Measurements from ENCODE around the gene RGS7BP. TPM values are rescaled to one million over a fixed set of nuclear protein-coding genes. Genes with fewer than 3 reads are reported as not detected.

RGS7BP gene
- total and polyA plus RNA-seq, 4 donors: 0.04 to 3.3 (median 1.4) TPM

DNA sequence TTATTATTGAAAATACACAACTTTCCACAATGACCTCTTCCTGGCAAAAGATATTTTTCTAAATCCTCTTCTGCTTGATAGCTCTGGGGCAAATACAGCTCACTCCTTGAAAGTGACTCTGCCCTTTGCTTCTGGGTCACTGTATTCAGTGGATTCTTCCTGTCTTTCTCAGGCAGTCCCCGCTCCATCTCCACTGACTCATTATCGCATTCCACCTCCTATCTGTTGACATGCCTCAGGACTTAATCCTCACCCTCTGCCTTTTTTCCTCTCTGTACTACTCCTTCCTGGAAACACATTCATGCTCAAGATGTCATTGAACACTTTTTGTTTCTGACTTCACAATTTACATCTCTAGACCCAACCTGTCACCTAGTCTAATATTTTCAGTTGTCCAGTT lies 8.4 kb upstream of the RGS7BP start:
- Histone ChIP-seq H3K9me3 (ENCODE audit: control insufficient read depth in 4 of 4, insufficient read depth in 3 of 4, low read length in 3 of 4) (no peaks in the 10 kb centered on the region), H3K27me3 (ENCODE audit: control insufficient read depth in 3 of 3, insufficient read depth in 3 of 3, low read length in 2 of 3) (peaks cover 0 to 2% (median 0%) of the 10 kb centered on the region in 3 donors), H3K9ac (ENCODE audit: insufficient read depth in 1 of 2, low read length in 2 of 2) (no peak overlapping the region), H3K36me3 (ENCODE audit: control insufficient read depth in 4 of 4, insufficient read depth in 4 of 4, low read length in 4 of 4) (no peaks in the 10 kb centered on the region), H3K4me1 (ENCODE audit: control insufficient read depth in 5 of 5, insufficient read depth in 5 of 5, low read length in 5 of 5) (peaks cover 0 to 9% (median 0%) of the 10 kb centered on the region in 5 donors), H3K4me3 (no peak overlapping the region), H3K27ac (ENCODE audit: low read depth in 1 of 2, low read length in 1 of 2) (no peak overlapping the region)
- ATAC-seq (ENCODE audit: insufficient read depth, low FRiP score) (no peak), DNase-seq (no peak)
- TF ChIP-seq, protein P1, sequence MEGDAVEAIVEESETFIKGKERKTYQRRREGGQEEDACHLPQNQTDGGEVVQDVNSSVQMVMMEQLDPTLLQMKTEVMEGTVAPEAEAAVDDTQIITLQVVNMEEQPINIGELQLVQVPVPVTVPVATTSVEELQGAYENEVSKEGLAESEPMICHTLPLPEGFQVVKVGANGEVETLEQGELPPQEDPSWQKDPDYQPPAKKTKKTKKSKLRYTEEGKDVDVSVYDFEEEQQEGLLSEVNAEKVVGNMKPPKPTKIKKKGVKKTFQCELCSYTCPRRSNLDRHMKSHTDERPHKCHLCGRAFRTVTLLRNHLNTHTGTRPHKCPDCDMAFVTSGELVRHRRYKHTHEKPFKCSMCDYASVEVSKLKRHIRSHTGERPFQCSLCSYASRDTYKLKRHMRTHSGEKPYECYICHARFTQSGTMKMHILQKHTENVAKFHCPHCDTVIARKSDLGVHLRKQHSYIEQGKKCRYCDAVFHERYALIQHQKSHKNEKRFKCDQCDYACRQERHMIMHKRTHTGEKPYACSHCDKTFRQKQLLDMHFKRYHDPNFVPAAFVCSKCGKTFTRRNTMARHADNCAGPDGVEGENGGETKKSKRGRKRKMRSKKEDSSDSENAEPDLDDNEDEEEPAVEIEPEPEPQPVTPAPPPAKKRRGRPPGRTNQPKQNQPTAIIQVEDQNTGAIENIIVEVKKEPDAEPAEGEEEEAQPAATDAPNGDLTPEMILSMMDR (IDR thresholded peaks at IDR 0.05; ENCODE audit: control extremely low read depth, extremely low read depth): no peak
- 53 to 67% methylated on average over 2 of the region's 2 CpGs for WGBS, 2 donors

DNA sequence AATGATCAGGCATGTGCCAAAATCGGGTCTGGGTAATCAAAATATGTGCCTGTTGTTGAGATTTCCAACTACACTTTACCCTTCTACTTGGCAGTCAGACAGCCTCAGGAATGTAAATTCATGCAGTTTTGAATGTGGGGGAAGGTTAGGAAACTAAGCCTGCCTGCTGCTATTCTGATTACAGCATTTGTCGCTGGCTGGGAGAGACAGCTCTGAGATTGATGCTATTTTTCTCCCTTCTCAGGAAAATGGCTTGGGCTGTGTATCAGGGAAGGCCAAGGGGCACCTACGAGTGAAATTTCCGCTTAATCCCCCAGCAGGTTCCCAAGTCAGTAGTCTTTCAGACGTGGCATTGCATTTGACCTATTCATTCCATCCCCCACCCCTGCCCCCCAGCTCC lies 3.6 kb upstream of the RGS7BP start:
- 22 to 30% methylated on average over 5 of the region's 5 CpGs for WGBS, 2 donors
- no peak overlapping the region for H3K4me3 ChIP-seq

DNA sequence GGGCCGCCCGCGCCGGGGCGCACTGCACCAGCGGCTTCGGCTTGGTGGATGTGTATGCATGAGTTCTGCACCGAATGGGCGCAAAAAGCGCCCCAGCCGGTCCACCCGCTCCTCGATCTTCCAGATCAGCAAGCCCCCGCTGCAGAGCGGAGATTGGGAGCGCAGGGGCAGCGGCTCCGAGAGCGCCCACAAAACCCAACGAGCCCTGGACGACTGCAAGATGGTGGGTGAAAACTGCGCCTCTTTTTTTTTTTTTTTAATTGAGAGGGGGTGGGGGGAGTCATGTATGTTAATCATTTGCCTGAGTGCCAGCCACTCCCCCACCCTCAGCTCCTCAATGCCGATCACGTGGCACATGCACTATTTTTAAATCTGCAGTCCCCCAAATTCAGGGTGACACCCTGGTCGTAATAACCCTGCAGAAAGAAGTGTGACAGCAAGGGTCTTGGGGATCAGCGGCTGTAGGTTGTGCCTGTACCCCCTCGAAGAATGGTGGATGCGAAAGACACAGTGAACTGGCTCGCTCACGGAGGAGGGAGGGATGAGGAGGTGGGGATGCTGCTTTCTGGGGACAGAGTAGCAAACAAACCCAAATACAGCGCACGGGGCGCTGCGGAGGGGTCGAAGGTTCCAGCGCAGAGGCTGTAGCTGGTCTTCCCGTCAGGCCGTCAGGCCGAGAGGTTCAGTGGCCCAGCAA lies 900 bp downstream of the RGS7BP start:
- ATAC-seq (ENCODE audit: insufficient read depth, low FRiP score): no peak
- peak; percentile 32 to 59 (median 37) for DNase-seq
- TF ChIP-seq, protein P1 (IDR thresholded peaks at IDR 0.05; ENCODE audit: control extremely low read depth, extremely low read depth): no peak

More for the DNA sequence above, 3.6 kb upstream of the RGS7BP start:
- Histone ChIP-seq H3K4me1 (ENCODE audit: control insufficient read depth in 5 of 5, insufficient read depth in 5 of 5, low read length in 5 of 5) (peaks cover 0 to 29% (median 6%) of the 10 kb centered on the region in 5 donors), H3K27ac (ENCODE audit: low read depth in 1 of 2, low read length in 1 of 2) (no peak overlapping the region), H3K9ac (ENCODE audit: insufficient read depth in 1 of 2, low read length in 2 of 2) (no peak overlapping the region), H3K36me3 (ENCODE audit: control insufficient read depth in 4 of 4, insufficient read depth in 4 of 4, low read length in 4 of 4) (no peaks in the 10 kb centered on the region), H3K27me3 (ENCODE audit: control insufficient read depth in 3 of 3, insufficient read depth in 3 of 3, low read length in 2 of 3) (peaks cover 0 to 7% (median 2%) of the 10 kb centered on the region in 3 donors), H3K9me3 (ENCODE audit: control insufficient read depth in 4 of 4, insufficient read depth in 3 of 4, low read length in 3 of 4) (peaks cover 0 to 2% (median 0%) of the 10 kb centered on the region in 4 donors)
- ATAC-seq (ENCODE audit: insufficient read depth, low FRiP score) (no peak), DNase-seq (peak; percentile 16 to 67 (median 29))
- TF ChIP-seq, protein P1 (IDR thresholded peaks at IDR 0.05; ENCODE audit: control extremely low read depth, extremely low read depth): no peak

More for the DNA sequence above, 900 bp downstream of the RGS7BP start:
- Histone ChIP-seq H3K9me3 (ENCODE audit: control insufficient read depth in 4 of 4, insufficient read depth in 3 of 4, low read length in 3 of 4) (peaks cover 0 to 2% (median 0%) of the 10 kb centered on the region in 4 donors), H3K27ac (ENCODE audit: low read depth in 1 of 2, low read length in 1 of 2) (no peak overlapping the region), H3K36me3 (ENCODE audit: control insufficient read depth in 4 of 4, insufficient read depth in 4 of 4, low read length in 4 of 4) (no peaks in the 10 kb centered on the region), H3K4me1 (ENCODE audit: control insufficient read depth in 5 of 5, insufficient read depth in 5 of 5, low read length in 5 of 5) (peaks cover 0 to 42% (median 6%) of the 10 kb centered on the region in 5 donors), H3K27me3 (ENCODE audit: control insufficient read depth in 3 of 3, insufficient read depth in 3 of 3, low read length in 2 of 3) (peaks cover 0 to 7% (median 0%) of the 10 kb centered on the region in 3 donors), H3K9ac (ENCODE audit: insufficient read depth in 1 of 2, low read length in 2 of 2) (peak overlapping the region; percentile 43 to 56), H3K4me3 (peak overlapping the region; percentile 52)
- 3 to 4% methylated on average over 39 of the region's 39 CpGs for WGBS, 2 donors
